Stimulated activated CD4-positive, alpha-beta T cell treated with anti-CD3 and anti-CD28 coated beads, Interleukin-1b, Interleukin-23, amount 100 ng/mL, for 1 hour (primary cell): ENCODE measurements around the gene PERM1.
"Not testable (repeated sequence)": the region's sequence is repeated elsewhere in the genome, so short reads cannot be mapped to it uniquely, and the experiment has no call there.

Experiments used
- DNase-seq, 2 donors: peaks; one replicate each; pipeline ENCODE4 v3.0.0-alpha.2; 2020; ENCODE audit warnings: low read depth in 2 of 2

Gene PERM1

DNA sequence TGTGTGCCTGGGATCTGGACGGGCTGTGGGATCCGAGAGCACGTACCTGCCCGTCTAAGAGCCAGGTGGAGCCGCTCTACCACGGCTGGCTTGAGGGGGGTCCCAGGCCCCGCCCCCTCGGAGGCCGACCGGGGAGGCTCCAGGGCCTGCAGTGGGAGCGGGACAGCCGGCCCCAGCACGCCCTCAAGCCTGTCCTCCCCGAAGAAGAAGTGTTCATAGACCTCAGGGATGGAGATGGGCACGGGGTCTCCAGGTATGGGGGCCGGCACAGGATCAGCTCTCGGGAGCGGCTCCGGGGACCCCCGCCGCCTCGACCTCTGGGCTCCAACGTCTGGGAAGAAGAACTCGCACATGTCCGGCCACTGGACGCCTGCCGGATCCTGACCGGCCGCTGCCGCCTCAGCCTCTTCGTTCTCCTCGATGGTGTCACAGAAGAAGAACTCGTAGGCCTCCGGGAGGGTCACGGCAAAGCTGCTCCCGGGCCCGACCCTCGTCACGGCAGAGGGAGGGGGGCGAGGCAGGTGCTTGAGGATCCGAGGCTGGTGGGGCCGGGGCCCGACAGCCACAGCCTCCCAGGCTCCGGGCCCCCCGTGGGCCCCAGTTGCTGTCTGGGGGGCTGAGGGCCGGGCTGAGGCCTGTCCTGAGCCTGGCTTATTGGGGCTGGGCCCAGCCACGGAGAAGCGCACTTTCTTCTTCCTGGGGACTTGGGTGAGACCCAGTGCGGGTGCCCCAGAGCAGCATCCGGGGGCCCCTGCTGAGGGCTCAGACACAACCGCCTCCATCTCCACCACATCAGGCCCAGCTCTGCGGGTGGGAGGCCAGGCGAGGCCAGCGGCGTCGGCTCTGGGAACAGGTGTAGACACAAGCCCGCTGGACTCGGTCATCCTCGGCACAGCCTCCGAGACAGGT lies 2.8 kb downstream of the PERM1 start:
- DNase-seq: no peak

DNA sequence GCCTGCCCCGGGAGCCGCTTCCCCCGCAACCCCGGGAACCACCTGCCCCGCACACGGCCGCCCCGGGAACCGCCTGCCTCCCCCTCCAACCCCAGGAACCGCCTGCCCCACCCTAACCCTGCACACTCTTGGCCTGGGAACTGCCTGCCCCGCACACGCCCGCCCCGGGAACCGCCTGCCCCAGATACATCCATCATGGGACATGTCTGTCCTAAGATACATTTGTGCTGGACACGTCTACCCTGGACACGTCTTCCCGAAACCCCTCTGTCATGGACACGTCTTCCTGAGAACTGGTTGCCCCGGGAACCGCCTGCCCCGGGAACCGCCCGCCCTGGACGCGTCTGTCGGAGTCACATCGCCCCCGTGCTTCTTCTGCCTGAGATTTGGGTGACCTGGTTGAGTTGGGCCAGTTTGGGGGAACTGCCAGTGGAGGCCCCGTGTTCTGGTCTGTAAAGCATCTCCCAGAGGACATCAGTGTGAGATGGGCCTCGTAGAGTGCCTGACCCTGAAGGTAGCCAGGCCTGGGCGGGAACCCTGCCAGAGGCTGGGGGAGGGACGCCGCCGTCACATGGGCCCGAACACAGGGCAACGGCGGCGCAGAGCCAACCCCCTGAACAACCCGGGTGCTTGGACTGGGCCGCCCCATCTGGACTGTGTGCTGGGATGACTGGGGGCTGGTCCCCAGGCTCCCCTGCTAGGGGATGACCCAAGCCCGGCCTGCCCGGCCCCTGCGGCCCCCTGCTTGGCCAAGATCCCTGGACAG lies 3.6 kb downstream of the PERM1 start:
- no peak for DNase-seq

DNA sequence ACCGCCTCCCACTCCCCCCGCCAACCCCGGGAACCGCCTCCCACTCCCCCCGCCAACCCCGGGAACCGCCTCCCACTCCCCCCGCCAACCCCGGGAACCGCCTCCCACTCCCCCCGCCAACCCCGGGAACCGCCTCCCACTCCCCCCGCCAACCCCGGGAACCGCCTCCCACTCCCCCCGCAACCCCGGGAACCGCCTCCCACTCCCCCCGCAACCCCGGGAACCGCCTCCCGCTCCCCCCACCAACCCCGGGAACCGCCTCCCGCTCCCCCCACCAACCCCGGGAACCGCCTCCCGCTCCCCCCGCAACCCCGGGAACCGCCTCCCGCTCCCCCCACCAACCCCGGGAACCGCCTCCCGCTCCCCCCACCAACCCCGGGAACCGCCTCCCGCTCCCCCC lies 5.1 kb downstream of the PERM1 start:
- DNase-seq: not testable (repeated sequence)

DNA sequence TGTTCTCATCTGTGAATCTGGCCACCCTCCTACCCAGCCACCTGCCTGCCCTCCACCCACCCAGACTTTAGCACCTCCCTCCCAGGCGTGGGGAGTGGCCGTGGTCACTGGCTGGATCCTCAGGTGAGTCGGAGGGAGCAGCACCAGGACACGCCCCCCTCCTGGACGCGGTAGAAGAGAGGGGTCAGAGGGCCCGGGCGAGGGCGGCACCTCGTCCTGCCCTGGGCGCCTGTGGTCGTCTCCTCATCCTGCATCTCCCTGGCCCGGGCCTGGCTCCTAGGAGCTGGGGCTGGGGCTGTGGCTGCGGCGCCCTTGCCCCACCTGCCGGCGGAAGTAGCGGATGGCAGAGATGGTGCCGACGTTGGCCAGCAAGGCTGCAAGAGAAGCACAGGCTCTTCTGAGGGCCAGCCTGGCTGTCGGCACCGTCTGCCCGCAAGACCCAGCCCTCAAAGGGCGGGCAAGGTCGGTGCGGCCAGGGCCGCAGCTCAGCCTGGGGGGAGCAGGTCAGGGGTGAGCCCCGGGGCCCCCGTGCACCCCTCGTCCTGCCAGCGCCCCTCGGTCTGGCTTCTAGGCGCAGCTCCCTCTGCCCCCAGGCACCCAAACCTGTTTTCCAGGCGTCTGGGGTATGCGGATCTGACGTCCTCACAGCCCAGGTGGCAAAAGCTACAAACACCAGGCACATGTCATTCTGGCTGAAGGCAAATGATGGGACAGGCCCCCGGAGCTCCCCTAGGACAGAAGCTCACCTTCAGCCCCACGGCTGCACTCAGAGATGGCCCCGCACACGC lies 5.8 kb downstream of the PERM1 start:
- no peak for DNase-seq

- DNase-seq: no peak
Observed at GRCh38 chr1:975365-975764, 6.5 kb downstream of the PERM1 start.

- no peak for DNase-seq
Observed at GRCh38 chr1:974687-975328, 7.1 kb downstream of the PERM1 start.

DNA sequence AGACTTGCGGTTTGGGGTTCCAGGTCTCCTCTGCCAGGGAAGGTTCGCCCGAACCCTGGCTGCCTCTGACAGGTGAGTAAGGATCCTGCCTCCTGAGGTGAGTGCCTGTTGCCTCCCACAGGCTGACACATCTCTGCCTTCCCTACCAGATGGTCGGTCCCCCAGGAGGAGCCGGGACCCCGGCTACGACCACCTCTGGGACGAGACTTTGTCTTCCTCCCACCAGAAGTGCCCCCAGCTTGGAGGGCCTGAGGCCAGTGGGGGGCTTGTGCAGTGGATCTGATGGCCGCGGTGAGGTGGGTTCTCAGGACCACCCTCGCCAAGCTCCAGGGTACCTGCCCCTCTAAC lies 7.6 kb downstream of the PERM1 start:
- no peak for DNase-seq

- no peak for DNase-seq
Observed at GRCh38 chr1:973459-974292, 8.2 kb downstream of the PERM1 start.

DNA sequence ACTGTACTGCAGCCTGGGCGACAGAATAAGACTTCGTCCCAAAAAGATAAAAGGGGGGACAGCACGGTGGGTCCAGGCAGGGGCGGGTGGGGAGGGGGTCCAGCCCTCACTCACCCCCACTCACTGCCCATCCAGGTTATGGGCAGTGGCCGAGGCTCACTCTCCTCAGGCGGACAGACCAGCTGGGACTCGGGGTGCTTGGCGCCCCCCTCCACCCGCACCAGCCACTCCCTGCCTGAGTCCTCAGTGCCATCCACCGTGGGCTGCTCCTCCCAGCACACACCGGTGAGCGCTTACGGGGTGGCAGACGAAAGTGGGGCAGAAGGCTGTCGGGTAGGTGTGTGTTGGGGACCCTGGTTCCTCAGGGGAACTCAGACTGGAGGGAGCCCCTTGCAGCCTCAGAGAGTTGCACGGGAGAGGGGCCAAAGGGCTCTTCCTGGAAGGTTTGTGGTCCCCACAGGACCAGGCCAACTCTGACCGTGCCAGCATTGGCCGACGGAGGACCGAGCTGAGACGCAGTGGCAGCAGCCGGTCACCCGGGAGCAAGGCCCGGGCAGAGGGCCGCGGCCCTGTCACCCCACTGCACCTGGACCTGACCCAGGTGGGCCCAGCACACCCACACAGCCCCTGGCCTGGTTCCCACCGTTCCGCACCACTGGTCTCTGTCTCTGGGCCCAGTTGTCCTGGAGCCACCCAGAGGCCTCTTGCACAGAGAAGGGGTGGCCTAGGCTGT lies 9.0 kb downstream of the PERM1 start:
- no peak for DNase-seq

DNA sequence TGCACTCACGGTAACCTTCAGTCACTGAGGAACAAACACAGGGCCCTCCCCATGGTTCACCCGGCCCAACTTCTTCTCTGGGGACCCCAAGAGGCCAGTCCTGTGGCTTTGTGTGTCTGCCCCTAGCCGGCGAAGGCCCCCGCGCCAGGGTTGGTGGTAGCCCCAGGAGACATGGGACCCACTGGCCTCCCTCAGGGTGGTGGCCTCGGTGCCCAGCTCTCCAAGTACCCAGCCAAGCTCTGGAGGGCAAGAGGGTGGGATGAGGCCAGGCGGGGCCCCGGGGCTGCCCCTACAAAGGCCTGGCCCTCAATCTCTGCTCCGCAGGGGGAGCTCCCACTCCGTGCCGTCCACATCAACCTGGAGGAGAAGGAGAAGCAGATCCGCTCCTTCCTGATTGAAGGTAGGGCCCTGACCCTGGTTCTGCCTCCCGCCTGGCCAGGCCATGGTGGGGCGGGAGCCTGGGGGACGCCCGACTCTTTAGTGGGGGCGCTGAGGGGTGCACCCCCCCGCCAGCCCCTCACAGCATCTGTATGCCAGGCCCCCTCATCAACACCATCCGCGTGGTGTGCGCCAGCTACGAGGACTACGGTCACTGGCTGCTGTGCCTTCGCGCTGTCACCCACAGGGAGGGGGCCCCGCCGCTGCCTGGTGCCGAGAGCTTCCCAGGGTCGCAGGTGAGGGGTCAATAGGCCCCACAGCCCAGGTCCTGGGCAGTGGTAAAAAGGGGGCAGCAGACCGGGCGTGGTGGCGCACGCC lies 10.0 kb downstream of the PERM1 start:
- no peak for DNase-seq

DNA sequence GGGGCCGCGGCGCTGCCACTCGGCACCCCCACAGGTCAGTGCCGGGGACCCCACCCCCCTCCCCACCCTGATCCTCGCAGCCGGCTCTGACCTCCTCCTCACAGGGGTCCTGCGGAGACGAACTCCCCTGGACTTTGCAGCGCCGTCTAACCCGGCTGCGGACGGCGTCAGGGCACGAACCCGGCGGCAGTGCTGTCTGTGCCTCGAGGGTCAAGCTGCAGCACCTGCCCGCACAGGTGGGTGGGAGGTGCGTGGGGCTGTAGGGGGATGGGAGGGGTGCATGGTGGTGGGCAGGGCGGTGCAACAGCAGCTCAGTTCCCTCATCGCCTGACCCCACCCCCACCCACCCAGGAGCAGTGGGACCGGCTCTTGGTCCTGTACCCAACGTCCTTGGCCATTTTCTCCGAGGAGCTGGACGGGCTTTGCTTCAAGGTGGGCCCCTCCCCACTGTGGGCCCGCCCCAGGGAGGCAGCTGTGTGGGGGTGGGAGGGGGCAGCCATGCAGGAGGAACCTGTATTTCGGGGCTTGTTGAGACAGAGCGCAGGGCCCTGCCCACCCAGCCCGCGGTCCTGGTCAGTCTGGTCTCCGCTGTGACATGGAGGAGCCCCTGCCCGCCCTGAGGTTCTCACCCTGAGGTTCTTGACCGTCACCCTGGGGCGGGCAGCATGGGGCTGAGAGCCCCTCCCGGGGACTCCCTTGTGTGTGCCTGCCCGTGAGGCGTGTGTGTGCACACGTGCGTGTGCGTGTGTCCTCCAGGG lies 10.7 kb downstream of the PERM1 start:
- DNase-seq: no peak

DNA sequence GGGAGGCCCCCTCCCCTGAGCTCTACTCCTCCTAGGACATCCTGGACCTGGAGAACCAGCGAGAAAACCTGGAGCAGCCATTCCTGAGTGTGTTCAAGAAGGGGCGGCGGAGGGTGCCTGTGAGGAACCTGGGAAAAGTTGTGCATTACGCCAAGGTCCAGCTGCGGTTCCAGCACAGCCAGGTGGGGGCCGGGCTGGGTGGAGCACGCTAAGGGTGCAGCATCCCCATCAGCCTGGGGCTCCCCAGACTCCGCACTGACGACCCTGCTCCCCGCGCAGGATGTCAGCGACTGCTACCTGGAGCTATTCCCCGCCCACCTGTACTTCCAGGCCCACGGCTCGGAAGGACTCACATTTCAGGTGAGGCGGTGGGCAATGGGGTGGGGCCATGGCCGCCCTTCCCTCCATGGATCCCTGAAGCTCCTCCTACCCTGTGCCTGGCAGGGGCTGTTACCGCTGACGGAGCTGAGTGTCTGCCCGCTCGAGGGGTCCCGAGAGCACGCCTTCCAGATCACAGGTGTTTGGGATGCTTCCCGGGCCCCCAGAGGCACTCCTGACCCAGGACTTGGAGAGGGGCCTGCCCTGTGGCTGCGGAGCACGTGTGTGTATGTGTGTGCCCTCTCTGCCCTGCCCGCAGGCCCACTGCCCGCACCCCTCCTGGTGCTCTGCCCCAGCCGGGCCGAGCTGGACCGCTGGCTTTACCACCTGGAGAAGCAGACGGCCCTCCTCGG lies 11.5 kb downstream of the PERM1 start:
- DNase-seq: no peak

DNA sequence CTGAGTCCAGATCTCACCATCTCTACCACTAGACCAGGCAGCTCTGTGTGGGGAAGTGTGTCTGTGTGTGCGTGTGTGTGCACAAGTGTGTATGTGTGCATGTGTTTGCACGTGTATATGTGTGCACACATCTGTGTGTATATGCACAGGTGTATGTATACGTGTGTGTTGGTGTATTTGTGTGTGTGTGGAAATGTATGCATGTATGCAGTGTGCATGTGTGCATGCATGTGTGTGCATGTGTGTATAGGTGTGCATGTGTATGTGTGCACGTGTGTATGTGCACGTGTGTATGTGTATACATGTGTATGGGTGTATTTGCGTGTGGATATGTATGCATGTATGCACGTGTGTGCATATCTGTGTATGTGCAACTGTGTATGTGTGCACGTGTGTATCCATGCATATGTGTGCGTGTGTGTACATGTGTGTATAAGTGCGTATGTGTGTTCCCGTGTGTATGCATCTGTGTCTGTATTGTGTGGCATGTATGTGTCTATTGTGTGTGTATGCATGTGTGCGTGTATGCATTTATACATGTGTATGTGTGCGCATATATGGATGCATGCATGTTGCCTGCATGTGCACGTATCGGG lies 12.5 kb downstream of the PERM1 start:
- DNase-seq: no peak

GRCh38 chr1:967466-968343 lies 14.2 kb downstream of the PERM1 start:
- no peak for DNase-seq

- DNase-seq: peak; percentile 52 to 76
Observed at GRCh38 chr1:966704-967300, 15.1 kb downstream of the PERM1 start.

GRCh38 chr1:966135-966703 lies 15.7 kb downstream of the PERM1 start, which contains the start of gene PLEKHN1:
Gene PLEKHN1 (plus strand): TSS chr1:966482. CDS start chr1:966532, 50 bp downstream.
- no peak for DNase-seq
